Testis (tissue), 3 donors: ENCODE measurements around the gene GUCY1A2. TPM values are rescaled to one million over a fixed set of nuclear protein-coding genes. Genes with fewer than 3 reads are reported as not detected.

Source experiments
- DNase-seq: peaks from one replicate; pipeline ENCODE4 v3.0.0-alpha.2; 2019
- H3K27ac ChIP-seq, 2 donors: fragments of 200-600 bp; sonication (generic); one replicate each; pipeline ENCODE4 v1.5.1; 2019
- H3K27me3 ChIP-seq: fragments of 200-600 bp; sonication (generic); one replicate; pipeline ENCODE4 v1.5.1; 2019
- H3K36me3 ChIP-seq: fragments of 200-600 bp; sonication (generic); one replicate; pipeline ENCODE4 v1.5.1; 2017; ENCODE audit warnings: low read depth; ENCODE audit errors: missing control alignments
- H3K4me1 ChIP-seq: fragments of 200-600 bp; sonication (generic); one replicate; pipeline ENCODE4 v1.5.1; 2019
- H3K4me3 ChIP-seq, 2 donors: fragments of 200-600 bp; sonication (generic); one replicate each; pipeline ENCODE4 v1.5.1; 2017 to 2019
- H3K9me3 ChIP-seq: fragments of 200-600 bp; sonication (generic); one replicate; pipeline ENCODE4 v1.5.1; 2017
- CTCF ChIP-seq, 3 experiments: fragments of 450-650 bp in 2 of 3; fragments of 200-600 bp in 1 of 3; sonication (generic) in 1 of 3; IDR thresholded peaks; one replicate each; pipeline ENCODE4 v1.5.1; 2016 to 2019; ENCODE audit warnings: antibody characterized with exemption in 3 of 3, mild to moderate bottlenecking in 2 of 3, moderate library complexity in 1 of 3
- POLR2A ChIP-seq: fragments of 450-650 bp; IDR thresholded peaks from one replicate; pipeline ENCODE4 v1.6.1; 2017; ENCODE audit warnings: antibody characterized with exemption, mild to moderate bottlenecking, moderate library complexity
- whole genome bisulfite sequencing, 2 donors: methylation state at CpG; one replicate each; pipeline ENCODE4 v1.1.5; 2018; 5-methylcytosine and 5-hydroxymethylcytosine counted together
- intact Hi-C: fragments of 100-400 bp; cut with DNase I; formaldehyde crosslinking; loops from one replicate; pipeline ENCODE4 v1.15.1; 2023; ENCODE audit warnings: low total_unique reads
- polyA plus RNA-seq: library from polyadenylated mRNA; stranded (reverse); fragments of 350-450 nt; fragmentation: Illumina TruSeq; extraction: RNeasy Lipid Tissue Mini Kit (QIAGEN cat#74804); gene quantifications from one replicate; pipeline ENCODE4 v1.2.3, GENCODE V29; 2014; ENCODE audit warnings: low read depth, low replicate concordance; ENCODE audit not compliant: insufficient read depth
- total RNA-seq, 2 donors: library from RNA; depleted of rRNA; stranded (reverse); fragments of >200 nt; gene quantifications; one replicate each; pipeline ENCODE4 v1.2.3, GENCODE V29; 2016

GUCY1A2 gene
- total and polyA plus RNA-seq, 3 donors from 2014 or later = 3.4 to 7.4 (median 4.3) TPM

- TF ChIP-seq POLR2A = no peak
- no peak for TF ChIP-seq CTCF (IDR thresholded peaks at IDR 0.05)
- Histone ChIP-seq H3K4me3 (no peak overlapping the region), H3K4me1 (no peaks in the 10 kb centered on the region), H3K9me3 (no peaks in the 10 kb centered on the region), H3K36me3 (no peaks in the 10 kb centered on the region), H3K27ac (no peak overlapping the region), H3K27me3 (no peaks in the 10 kb centered on the region)
- WGBS, 2 donors = 73 to 76% methylated on average over 7 of the region's 7 CpGs
- intact Hi-C loops = no loop called here
- no peak for DNase-seq
These were observed 309.9 kb downstream of the GUCY1A2 start for GRCh38 chr11:106708348-106708747.

GRCh38 chr11:106706355-106706754, 311.9 kb downstream of the GUCY1A2 start:
- Histone ChIP-seq H3K9me3 (no peaks in the 10 kb centered on the region), H3K4me1 (no peaks in the 10 kb centered on the region), H3K4me3 (no peak overlapping the region), H3K27ac (no peak overlapping the region), H3K27me3 (no peaks in the 10 kb centered on the region), H3K36me3 (no peaks in the 10 kb centered on the region)
- intact Hi-C loops = no loop called here
- TF ChIP-seq CTCF (IDR thresholded peaks at IDR 0.05) (no peak), POLR2A (no peak)
- DNase-seq = no peak

- H3K4me1 ChIP-seq = no peaks in the 10 kb centered on the region
- intact Hi-C loops = no loop called here
- no peaks in the 10 kb centered on the region for H3K27me3 ChIP-seq
- H3K27ac ChIP-seq = no peak overlapping the region
- DNase-seq = no peak
- no peaks in the 10 kb centered on the region for H3K36me3 ChIP-seq
- H3K4me3 ChIP-seq = no peak overlapping the region
- 88 to 95% methylated on average over 3 of the region's 3 CpGs for WGBS, 2 donors
- no peaks in the 10 kb centered on the region for H3K9me3 ChIP-seq
- TF ChIP-seq POLR2A (no peak), CTCF (IDR thresholded peaks at IDR 0.05) (no peak)
These were observed 315.5 kb downstream of the GUCY1A2 start for GRCh38 chr11:106702805-106703204.

GRCh38 chr11:106697058-106697457, 321.2 kb downstream of the GUCY1A2 start:
- Histone ChIP-seq H3K36me3 (no peaks in the 10 kb centered on the region), H3K27ac (no peak overlapping the region), H3K4me1 (no peaks in the 10 kb centered on the region), H3K4me3 (no peak overlapping the region), H3K27me3 (no peaks in the 10 kb centered on the region), H3K9me3 (no peaks in the 10 kb centered on the region)
- TF ChIP-seq POLR2A = no peak
- TF ChIP-seq CTCF (IDR thresholded peaks at IDR 0.05) = no peak
- intact Hi-C loops = no loop called here
- no peak for DNase-seq
- WGBS, 2 donors = 79 to 88% methylated on average over 2 of the region's 2 CpGs

GRCh38 chr11:106695506-106695905, 322.8 kb downstream of the GUCY1A2 start:
- H3K36me3 ChIP-seq = no peaks in the 10 kb centered on the region
- H3K27ac ChIP-seq = no peak overlapping the region
- TF ChIP-seq POLR2A (no peak), CTCF (IDR thresholded peaks at IDR 0.05) (no peak)
- intact Hi-C loops = no loop called here
- no peaks in the 10 kb centered on the region for H3K4me1 ChIP-seq
- H3K27me3 ChIP-seq = no peaks in the 10 kb centered on the region
- no peaks in the 10 kb centered on the region for H3K9me3 ChIP-seq
- no peak overlapping the region for H3K4me3 ChIP-seq
- DNase-seq = no peak
- WGBS, 2 donors = 79 to 87% methylated on average over 2 of the region's 2 CpGs
